ENCODE results near the gene SAP30L. TPM values are rescaled to one million over a fixed set of nuclear protein-coding genes. Genes with fewer than 3 reads are reported as not detected.

The SAP30L gene, protein sequence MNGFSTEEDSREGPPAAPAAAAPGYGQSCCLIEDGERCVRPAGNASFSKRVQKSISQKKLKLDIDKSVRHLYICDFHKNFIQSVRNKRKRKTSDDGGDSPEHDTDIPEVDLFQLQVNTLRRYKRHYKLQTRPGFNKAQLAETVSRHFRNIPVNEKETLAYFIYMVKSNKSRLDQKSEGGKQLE
- 10 to 100 TPM in 1 of 2 donors, 1 to 10 TPM in 1; 9.5 to 11.1 TPM for total RNA-seq
- 1 to 10 TPM; 6.3 to 7.7 TPM for polyA plus RNA-seq

DNA sequence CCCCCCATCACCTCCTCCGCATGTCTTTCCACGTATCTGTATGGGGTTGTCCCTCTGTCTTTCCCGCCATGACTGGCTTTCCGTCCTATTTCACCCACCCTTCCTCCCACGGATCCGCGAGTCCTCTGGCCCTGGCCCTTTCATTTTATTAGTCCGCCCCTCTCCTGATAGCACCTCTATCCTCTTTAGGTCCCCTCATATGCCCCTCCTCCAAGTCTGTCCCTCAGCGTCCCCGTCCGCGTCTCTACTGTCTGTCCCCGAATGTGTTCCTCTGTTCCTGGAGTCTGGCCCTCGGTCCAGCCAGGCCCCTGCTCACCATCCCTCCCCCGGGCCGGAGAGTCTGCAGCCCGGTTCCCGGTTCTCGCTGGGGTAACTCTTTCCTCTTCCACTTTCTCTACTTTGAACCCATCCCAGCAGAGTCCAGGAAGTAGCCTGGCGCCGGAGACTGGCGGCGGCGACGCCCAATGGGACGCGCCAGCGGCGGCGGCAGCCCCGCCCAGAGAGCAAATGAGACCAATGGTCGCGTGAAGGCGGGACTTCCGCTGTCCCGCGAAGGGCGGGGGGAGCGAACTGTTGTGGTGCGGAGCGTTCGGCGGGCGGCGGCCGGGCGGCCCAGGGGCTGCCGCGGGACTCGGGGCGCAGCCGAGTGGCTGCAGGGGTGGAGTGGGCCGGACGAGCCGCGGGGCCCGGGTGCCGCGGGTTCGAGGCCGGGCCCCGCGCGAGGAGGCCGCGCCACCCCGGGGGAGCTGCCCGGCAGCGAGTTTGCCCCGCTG, at the start of gene SAP30L:
TSS of gene SAP30L (plus strand) at position 576 of the 773 bp plus-strand sequence. CDS start 608 bp downstream, outside the sequence.
- H3K4me1 ChIP-seq (ENCODE audit: control insufficient read depth in 4 of 4, insufficient read depth in 4 of 4, low read length in 3 of 4): peaks cover 0 to 23% (median 17%) of the 10 kb centered on the region in 4 donors
- H3K27me3 ChIP-seq (ENCODE audit: control insufficient read depth in 4 of 4, insufficient read depth in 4 of 4, low read length in 3 of 4): no peaks in the 10 kb centered on the region
- under 1% methylated on average over 70 of the region's 70 CpGs for WGBS
- H3K36me3 ChIP-seq (ENCODE audit: control insufficient read depth in 4 of 4, insufficient read depth in 3 of 4, low read depth in 1 of 4, low read length in 3 of 4): peaks cover 0 to 19% (median 6%) of the 10 kb centered on the region in 4 donors
- no peak for TF ChIP-seq JUND (IDR thresholded peaks at IDR 0.05)
- peak in 1 of 2 donors; percentile 71 for TF ChIP-seq HNF4A (conservative IDR thresholded peaks at IDR 0.05)
- TF ChIP-seq, protein P1, sequence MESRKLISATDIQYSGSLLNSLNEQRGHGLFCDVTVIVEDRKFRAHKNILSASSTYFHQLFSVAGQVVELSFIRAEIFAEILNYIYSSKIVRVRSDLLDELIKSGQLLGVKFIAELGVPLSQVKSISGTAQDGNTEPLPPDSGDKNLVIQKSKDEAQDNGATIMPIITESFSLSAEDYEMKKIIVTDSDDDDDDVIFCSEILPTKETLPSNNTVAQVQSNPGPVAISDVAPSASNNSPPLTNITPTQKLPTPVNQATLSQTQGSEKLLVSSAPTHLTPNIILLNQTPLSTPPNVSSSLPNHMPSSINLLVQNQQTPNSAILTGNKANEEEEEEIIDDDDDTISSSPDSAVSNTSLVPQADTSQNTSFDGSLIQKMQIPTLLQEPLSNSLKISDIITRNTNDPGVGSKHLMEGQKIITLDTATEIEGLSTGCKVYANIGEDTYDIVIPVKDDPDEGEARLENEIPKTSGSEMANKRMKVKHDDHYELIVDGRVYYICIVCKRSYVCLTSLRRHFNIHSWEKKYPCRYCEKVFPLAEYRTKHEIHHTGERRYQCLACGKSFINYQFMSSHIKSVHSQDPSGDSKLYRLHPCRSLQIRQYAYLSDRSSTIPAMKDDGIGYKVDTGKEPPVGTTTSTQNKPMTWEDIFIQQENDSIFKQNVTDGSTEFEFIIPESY (IDR thresholded peaks at IDR 0.05): no peak
- no peak for TF ChIP-seq FOXA1 (IDR thresholded peaks at IDR 0.05)
- TF ChIP-seq, protein P2, sequence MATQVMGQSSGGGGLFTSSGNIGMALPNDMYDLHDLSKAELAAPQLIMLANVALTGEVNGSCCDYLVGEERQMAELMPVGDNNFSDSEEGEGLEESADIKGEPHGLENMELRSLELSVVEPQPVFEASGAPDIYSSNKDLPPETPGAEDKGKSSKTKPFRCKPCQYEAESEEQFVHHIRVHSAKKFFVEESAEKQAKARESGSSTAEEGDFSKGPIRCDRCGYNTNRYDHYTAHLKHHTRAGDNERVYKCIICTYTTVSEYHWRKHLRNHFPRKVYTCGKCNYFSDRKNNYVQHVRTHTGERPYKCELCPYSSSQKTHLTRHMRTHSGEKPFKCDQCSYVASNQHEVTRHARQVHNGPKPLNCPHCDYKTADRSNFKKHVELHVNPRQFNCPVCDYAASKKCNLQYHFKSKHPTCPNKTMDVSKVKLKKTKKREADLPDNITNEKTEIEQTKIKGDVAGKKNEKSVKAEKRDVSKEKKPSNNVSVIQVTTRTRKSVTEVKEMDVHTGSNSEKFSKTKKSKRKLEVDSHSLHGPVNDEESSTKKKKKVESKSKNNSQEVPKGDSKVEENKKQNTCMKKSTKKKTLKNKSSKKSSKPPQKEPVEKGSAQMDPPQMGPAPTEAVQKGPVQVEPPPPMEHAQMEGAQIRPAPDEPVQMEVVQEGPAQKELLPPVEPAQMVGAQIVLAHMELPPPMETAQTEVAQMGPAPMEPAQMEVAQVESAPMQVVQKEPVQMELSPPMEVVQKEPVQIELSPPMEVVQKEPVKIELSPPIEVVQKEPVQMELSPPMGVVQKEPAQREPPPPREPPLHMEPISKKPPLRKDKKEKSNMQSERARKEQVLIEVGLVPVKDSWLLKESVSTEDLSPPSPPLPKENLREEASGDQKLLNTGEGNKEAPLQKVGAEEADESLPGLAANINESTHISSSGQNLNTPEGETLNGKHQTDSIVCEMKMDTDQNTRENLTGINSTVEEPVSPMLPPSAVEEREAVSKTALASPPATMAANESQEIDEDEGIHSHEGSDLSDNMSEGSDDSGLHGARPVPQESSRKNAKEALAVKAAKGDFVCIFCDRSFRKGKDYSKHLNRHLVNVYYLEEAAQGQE (IDR thresholded peaks at IDR 0.05): peak; percentile 87
- no peak for TF ChIP-seq NR2F2 (IDR thresholded peaks at IDR 0.05)
- no peak for TF ChIP-seq RAD21 (IDR thresholded peaks at IDR 0.05)
- TF ChIP-seq GABPA (IDR thresholded peaks at IDR 0.05 in 1 of 2, conservative IDR thresholded peaks at IDR 0.05 in 1 of 2): peak; percentile 71 to 91
- TF ChIP-seq HNF4G (IDR thresholded peaks at IDR 0.05): peak; percentile 52
- TF ChIP-seq, protein P3, sequence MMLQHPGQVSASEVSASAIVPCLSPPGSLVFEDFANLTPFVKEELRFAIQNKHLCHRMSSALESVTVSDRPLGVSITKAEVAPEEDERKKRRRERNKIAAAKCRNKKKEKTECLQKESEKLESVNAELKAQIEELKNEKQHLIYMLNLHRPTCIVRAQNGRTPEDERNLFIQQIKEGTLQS (IDR thresholded peaks at IDR 0.05): no peak
- TF ChIP-seq RXRA (IDR thresholded peaks at IDR 0.05): no peak
- TF ChIP-seq YY1 (IDR thresholded peaks at IDR 0.05): peak; percentile 50
- TF ChIP-seq SP1 (IDR thresholded peaks at IDR 0.05): peak; percentile 91
- TF ChIP-seq, protein P4, sequence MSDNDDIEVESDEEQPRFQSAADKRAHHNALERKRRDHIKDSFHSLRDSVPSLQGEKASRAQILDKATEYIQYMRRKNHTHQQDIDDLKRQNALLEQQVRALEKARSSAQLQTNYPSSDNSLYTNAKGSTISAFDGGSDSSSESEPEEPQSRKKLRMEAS (IDR thresholded peaks at IDR 0.05): no peak
- peak; percentile 95 for TF ChIP-seq TAF1 (conservative IDR thresholded peaks at IDR 0.05)
- TF ChIP-seq EGR1 (IDR thresholded peaks at IDR 0.05; ENCODE audit: low read depth in 2 of 2): no peak
- TF ChIP-seq, protein P5, sequence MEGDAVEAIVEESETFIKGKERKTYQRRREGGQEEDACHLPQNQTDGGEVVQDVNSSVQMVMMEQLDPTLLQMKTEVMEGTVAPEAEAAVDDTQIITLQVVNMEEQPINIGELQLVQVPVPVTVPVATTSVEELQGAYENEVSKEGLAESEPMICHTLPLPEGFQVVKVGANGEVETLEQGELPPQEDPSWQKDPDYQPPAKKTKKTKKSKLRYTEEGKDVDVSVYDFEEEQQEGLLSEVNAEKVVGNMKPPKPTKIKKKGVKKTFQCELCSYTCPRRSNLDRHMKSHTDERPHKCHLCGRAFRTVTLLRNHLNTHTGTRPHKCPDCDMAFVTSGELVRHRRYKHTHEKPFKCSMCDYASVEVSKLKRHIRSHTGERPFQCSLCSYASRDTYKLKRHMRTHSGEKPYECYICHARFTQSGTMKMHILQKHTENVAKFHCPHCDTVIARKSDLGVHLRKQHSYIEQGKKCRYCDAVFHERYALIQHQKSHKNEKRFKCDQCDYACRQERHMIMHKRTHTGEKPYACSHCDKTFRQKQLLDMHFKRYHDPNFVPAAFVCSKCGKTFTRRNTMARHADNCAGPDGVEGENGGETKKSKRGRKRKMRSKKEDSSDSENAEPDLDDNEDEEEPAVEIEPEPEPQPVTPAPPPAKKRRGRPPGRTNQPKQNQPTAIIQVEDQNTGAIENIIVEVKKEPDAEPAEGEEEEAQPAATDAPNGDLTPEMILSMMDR (IDR thresholded peaks at IDR 0.05; ENCODE audit: low read depth, low read length, missing input control): no peak
- no peak for TF ChIP-seq FOXA2 (IDR thresholded peaks at IDR 0.05)
- H3K27ac ChIP-seq (ENCODE audit: low read depth in 1 of 2, low read length in 2 of 2): peak within 1 kb of the TSS; percentile 80 to 83
- H3K9me3 ChIP-seq (ENCODE audit: control insufficient read depth in 4 of 4, low read length in 3 of 4): no peaks in the 10 kb centered on the region
- peak; percentile 97 for DNase-seq (ENCODE audit: low spot score)
- H3K9ac ChIP-seq (ENCODE audit: low read depth in 1 of 2, low read length in 2 of 2): peak within 1 kb of the TSS; percentile 88 to 94
- H3K4me3 ChIP-seq (ENCODE audit: low read depth in 1 of 3, low read length in 3 of 3): peak within 1 kb of the TSS; percentile 90 to 97 (median 97)
